ENCODE results near the gene MYO7B. TPM values are rescaled to one million over a fixed set of nuclear protein-coding genes. Genes with fewer than 3 reads are reported as not detected.

Gene MYO7B
- total and polyA plus RNA-seq, 9 donors: 0.05 to 0.95 (median 0.25) TPM; not detected in 3

DNA sequence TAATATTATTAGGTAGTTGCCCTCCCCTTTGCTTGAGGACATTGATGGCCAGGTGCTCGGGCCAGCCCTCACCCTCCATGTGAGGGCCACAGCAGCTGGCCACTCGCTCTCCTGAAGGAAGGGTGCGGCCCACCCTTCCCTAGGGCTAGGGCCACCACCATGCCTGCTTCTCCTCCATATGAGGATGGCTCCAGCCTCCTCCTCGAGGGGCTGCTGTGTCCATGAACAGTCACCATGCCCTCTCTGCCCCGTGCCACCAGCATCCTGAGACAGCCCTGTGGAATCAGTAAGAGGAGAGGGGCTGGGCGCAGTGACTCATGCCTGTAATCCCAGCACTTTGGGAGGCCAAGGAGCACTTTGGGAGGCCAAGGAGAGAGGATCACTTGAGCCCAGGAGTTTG is 112.8 kb downstream of the MYO7B start:
- TF ChIP-seq EP300 (IDR thresholded peaks at IDR 0.05): no peak
- TF ChIP-seq, protein P1, sequence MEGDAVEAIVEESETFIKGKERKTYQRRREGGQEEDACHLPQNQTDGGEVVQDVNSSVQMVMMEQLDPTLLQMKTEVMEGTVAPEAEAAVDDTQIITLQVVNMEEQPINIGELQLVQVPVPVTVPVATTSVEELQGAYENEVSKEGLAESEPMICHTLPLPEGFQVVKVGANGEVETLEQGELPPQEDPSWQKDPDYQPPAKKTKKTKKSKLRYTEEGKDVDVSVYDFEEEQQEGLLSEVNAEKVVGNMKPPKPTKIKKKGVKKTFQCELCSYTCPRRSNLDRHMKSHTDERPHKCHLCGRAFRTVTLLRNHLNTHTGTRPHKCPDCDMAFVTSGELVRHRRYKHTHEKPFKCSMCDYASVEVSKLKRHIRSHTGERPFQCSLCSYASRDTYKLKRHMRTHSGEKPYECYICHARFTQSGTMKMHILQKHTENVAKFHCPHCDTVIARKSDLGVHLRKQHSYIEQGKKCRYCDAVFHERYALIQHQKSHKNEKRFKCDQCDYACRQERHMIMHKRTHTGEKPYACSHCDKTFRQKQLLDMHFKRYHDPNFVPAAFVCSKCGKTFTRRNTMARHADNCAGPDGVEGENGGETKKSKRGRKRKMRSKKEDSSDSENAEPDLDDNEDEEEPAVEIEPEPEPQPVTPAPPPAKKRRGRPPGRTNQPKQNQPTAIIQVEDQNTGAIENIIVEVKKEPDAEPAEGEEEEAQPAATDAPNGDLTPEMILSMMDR (IDR thresholded peaks at IDR 0.05): no peak
- TF ChIP-seq POLR2A (IDR thresholded peaks at IDR 0.05): no peak
- intact Hi-C loops (cut with DNase I): loop anchor here in 1 of 4 donors (10.0 kb wide), 1 partner anchor 114 kb away; the partner anchor contains the start of gene MYO7B
- no peak overlapping the region for H3K4me3 ChIP-seq
- WGBS, 3 donors: 90 to 96% (median 90%) methylated on average over 6 of the region's 6 CpGs
- H3K36me3 ChIP-seq: no peaks in the 10 kb centered on the region
- DNase-seq: no peak
- no peaks in the 10 kb centered on the region for H3K9me3 ChIP-seq
- H3K27me3 ChIP-seq: no peaks in the 10 kb centered on the region
- no peaks in the 10 kb centered on the region for H3K4me1 ChIP-seq (ENCODE audit: insufficient read depth)
- no peak overlapping the region for H3K27ac ChIP-seq

DNA sequence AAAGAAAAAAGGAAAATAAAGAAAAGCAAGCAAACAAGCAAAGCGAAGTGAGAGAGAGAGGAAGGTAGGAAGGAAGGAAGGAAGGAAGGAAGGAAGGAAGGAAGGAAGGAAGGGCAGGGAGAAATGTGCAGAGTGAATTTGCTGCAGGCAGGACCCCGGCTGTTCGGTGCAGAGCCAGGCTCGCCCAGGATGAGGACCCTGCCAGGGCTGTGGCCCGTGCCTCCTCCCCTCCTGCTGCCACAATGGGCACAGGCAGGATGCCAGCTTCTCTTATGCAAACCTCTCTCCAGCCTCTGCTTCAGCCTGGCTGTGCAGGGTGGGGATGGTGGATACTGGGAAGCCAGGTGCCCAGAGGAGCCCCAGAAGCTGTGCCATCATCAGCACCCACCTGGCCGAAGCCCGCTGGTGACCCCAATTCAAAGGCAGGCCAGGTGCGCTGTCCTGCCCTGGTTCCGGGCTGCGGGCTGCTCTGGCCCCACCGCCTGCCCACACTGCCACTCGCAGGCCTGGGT is 113.7 kb downstream of the MYO7B start:
- 81 to 86% (median 84%) methylated on average over 12 of the region's 12 CpGs for WGBS, 3 donors
- no peak for DNase-seq
- H3K9me3 ChIP-seq: no peaks in the 10 kb centered on the region
- H3K36me3 ChIP-seq: no peaks in the 10 kb centered on the region
- no peaks in the 10 kb centered on the region for H3K27me3 ChIP-seq
- TF ChIP-seq, protein P1 (IDR thresholded peaks at IDR 0.05): no peak
- no peak for TF ChIP-seq EP300 (IDR thresholded peaks at IDR 0.05)
- no peak for TF ChIP-seq POLR2A (IDR thresholded peaks at IDR 0.05)
- H3K27ac ChIP-seq: no peak overlapping the region
- H3K4me1 ChIP-seq (ENCODE audit: insufficient read depth): no peaks in the 10 kb centered on the region
- no peak overlapping the region for H3K4me3 ChIP-seq
- intact Hi-C loops (cut with DNase I): loop anchor here in 1 of 4 donors (10.0 kb wide), 1 partner anchor 114 kb away; the partner anchor contains the start of gene MYO7B

DNA sequence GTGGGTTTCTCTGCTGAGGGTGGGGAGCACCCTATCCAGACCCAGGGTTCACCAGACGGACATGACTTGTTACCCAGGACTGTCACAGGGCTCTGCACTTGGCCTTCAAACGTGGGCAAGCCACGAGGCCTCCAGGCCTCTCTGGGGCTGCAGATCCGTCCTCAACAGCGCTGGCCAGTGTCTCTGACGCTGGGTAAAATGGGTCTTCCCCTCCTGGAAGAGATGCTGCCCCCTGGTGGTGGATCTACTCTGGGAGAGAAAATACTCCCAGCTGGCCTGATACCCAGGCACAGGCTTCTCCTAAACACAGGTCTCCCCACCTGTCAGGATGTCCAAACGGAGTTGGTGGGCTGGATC is 114.2 kb downstream of the MYO7B start:
- Histone ChIP-seq H3K4me1 (ENCODE audit: insufficient read depth) (no peaks in the 10 kb centered on the region), H3K27ac (no peak overlapping the region), H3K27me3 (no peaks in the 10 kb centered on the region), H3K36me3 (no peaks in the 10 kb centered on the region), H3K4me3 (no peak overlapping the region), H3K9me3 (no peaks in the 10 kb centered on the region)
- TF ChIP-seq, protein P1 (IDR thresholded peaks at IDR 0.05): peak in 1 of 3 donors; percentile 16
- TF ChIP-seq EP300 (IDR thresholded peaks at IDR 0.05) (no peak), POLR2A (IDR thresholded peaks at IDR 0.05) (no peak)
- peak; percentile 37 to 76 (median 69) for DNase-seq
- intact Hi-C loops (cut with DNase I): loop anchor here in 1 of 4 donors (10.0 kb wide), 1 partner anchor 115 kb away; the partner anchor contains the start of gene MYO7B
- WGBS, 3 donors: 30 to 36% (median 30%) methylated on average over 7 of the region's 7 CpGs

DNA sequence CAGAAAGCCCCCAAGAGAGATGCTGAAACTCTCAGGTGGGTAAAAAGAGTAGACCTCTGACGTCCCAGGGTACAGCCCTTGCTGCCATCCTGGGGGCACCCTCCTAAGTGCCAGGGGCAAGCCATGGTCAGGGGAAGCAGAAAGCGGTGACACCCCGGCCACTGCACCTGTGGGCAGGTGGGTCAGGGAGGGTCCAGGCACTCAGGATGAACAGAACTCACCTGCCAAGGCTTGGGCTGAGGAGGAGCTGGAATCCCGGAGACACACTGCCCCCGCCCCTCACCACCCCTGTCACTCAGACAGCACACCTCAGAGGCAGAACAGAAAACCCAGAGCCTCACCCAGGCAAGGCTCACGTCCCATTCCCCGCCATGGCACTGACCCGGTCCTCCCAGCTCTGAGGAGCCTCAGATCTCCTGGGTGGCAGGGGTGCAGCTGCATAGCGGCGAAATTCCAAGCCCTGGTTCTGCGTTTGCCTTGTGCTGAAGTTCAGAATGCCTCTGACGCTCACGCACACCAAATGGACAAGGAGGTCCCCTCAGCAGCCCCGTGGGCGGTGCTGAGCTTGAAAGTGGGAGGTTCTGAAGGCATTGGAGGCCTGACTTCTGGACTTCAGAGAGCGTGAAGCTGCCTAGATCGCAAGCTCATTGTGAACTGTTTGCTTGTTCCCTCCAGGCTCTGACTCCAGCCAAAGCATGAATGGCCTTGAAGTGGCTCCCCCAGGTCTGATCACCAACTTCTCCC is 114.7 kb downstream of the MYO7B start:
- Histone ChIP-seq H3K4me3 (no peak overlapping the region), H3K27me3 (no peaks in the 10 kb centered on the region), H3K27ac (no peak overlapping the region), H3K4me1 (ENCODE audit: insufficient read depth) (no peaks in the 10 kb centered on the region), H3K36me3 (no peaks in the 10 kb centered on the region), H3K9me3 (no peaks in the 10 kb centered on the region)
- 53 to 59% (median 56%) methylated on average over 17 of the region's 17 CpGs for WGBS, 3 donors
- DNase-seq: no peak
- intact Hi-C loops (cut with DNase I): no loop called here
- TF ChIP-seq EP300 (IDR thresholded peaks at IDR 0.05) (no peak), POLR2A (IDR thresholded peaks at IDR 0.05) (no peak)
- TF ChIP-seq, protein P1 (IDR thresholded peaks at IDR 0.05): no peak
